Tibial nerve (tissue), 4 donors: ENCODE results near the gene FOXJ3. TPM values are rescaled to one million over a fixed set of nuclear protein-coding genes. Genes with fewer than 3 reads are reported as not detected.

Source experiments
- DNase-seq, 2 donors: peaks; one replicate each; pipeline ENCODE4 v3.0.0-alpha.2; 2019; ENCODE audit warnings: low spot score in 2 of 2
- H3K27ac ChIP-seq, 4 donors: fragments of 200-600 bp; sonication (generic) in 3 of 4; one replicate each; pipeline ENCODE4 v1.5.1; 2017 to 2019; ENCODE audit warnings: mild to moderate bottlenecking in 1 of 4
- H3K27me3 ChIP-seq, 2 donors: fragments of 200-600 bp; sonication (generic) in 1 of 2; one replicate each; pipeline versions ENCODE4 v1.5.1 to v1.6.0; 2017 to 2019
- H3K36me3 ChIP-seq, 3 donors: fragments of 200-600 bp; sonication (generic); one replicate each; pipeline ENCODE4 v1.5.1; 2018 to 2019
- H3K4me1 ChIP-seq, 4 donors: fragments of 200-600 bp; sonication (generic) in 3 of 4; one replicate each; pipeline ENCODE4 v1.5.1; 2017 to 2019
- H3K4me3 ChIP-seq, 4 donors: fragments of 200-600 bp; sonication (generic) in 3 of 4; one replicate each; pipeline ENCODE4 v1.5.1; 2017 to 2019; ENCODE audit warnings: mild to moderate bottlenecking in 1 of 4, moderate library complexity in 1 of 4
- H3K9me3 ChIP-seq, 4 donors: fragments of 200-600 bp; sonication (generic) in 3 of 4; one replicate each; pipeline ENCODE4 v1.5.1; 2017 to 2019
- EP300 ChIP-seq, 2 donors: sonication (generic); formaldehyde crosslinking; IDR thresholded peaks; one replicate each; pipeline ENCODE4 v1.6.1; 2017; ENCODE audit warnings: antibody characterized with exemption in 2 of 2, mild to moderate bottlenecking in 1 of 2
- POLR2A ChIP-seq, 2 donors: fragments of 450-650 bp; IDR thresholded peaks; one replicate each; pipeline ENCODE4 v1.6.1; 2017; ENCODE audit warnings: antibody characterized with exemption in 2 of 2, mild to moderate bottlenecking in 2 of 2, moderate library complexity in 2 of 2
- WGBS, 2 donors: methylation state at CpG; one replicate each; pipeline ENCODE4 v1.1.5; 2018; 5-methylcytosine and 5-hydroxymethylcytosine counted together
- total RNA-seq, 4 donors: library from RNA; depleted of rRNA; stranded (reverse); fragments of >200 nt; gene quantifications; one replicate each; pipeline ENCODE4 v1.1.0, GENCODE V29; 2016
- TF ChIP-seq, protein P1 (sequence below), 5 experiments: fragments of 200-600 bp in 3 of 5; fragments of 450-650 bp in 2 of 5; sonication (generic) in 3 of 5; IDR thresholded peaks; one replicate each; pipeline ENCODE4 v1.5.1; 2016 to 2019; ENCODE audit warnings: antibody characterized with exemption in 5 of 5, mild to moderate bottlenecking in 3 of 5, moderate library complexity in 2 of 5

FOXJ3 gene
- total RNA-seq, 4 donors from 2014 or later = 42.7 to 68.1 (median 64.5) TPM

DNA sequence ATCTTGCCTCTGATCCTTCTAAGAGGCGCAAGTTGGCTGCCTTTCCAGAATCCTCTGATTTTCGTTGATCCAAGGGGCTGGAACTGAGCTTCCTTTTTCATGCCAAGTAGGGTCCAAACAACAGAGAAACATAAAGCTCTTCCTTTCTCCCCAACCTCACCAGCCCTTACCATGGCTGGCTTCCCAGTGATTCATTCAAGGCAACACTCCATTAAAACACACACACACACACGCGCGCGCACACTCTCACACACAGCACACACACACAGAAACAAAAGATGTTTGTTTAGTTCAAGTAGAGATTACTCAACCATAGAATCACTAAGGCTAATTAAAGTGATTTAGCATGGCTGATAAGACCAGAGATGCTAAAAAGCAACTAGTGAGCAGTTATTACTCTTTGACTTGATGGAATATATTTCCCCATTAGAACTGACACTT lies 157.5 kb downstream of the FOXJ3 start:
- WGBS, 2 donors = 45 to 47% methylated on average over 6 of the region's 6 CpGs

DNA sequence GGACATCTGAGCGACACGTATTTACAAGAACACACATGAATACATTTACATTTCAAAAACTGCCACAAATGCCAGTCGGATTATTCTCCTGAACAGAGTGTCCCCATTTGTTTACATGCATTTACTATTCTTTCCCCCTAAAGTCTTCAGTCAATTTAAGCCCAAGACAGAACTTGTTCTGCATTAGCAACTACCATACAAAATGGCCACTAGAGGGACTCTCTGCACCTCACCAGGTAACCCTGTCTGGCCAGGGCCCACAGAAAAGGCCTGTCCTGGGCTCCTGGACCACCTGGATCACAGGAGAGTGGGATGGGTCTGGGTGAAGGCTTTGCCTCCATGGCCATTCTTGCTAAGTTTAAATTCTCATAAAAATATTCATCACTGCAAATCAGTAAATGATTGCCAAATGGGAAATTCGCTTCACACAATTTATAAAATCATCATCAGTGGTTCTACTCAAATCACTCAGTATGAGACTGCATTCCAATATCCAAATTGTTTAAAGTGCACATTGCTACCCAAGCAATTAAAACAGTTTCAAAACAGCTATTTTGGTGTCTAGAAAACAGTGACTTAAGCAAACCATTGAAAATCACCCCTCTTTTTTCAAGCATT lies 158.0 kb downstream of the FOXJ3 start:
- no peak for DNase-seq

More for the DNA sequence above, 157.5 kb downstream of the FOXJ3 start:
- TF ChIP-seq EP300 (IDR thresholded peaks at IDR 0.05) = no peak
- TF ChIP-seq, protein P1, sequence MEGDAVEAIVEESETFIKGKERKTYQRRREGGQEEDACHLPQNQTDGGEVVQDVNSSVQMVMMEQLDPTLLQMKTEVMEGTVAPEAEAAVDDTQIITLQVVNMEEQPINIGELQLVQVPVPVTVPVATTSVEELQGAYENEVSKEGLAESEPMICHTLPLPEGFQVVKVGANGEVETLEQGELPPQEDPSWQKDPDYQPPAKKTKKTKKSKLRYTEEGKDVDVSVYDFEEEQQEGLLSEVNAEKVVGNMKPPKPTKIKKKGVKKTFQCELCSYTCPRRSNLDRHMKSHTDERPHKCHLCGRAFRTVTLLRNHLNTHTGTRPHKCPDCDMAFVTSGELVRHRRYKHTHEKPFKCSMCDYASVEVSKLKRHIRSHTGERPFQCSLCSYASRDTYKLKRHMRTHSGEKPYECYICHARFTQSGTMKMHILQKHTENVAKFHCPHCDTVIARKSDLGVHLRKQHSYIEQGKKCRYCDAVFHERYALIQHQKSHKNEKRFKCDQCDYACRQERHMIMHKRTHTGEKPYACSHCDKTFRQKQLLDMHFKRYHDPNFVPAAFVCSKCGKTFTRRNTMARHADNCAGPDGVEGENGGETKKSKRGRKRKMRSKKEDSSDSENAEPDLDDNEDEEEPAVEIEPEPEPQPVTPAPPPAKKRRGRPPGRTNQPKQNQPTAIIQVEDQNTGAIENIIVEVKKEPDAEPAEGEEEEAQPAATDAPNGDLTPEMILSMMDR (IDR thresholded peaks at IDR 0.05) = no peak
- TF ChIP-seq POLR2A (IDR thresholded peaks at IDR 0.05) = no peak
- Histone ChIP-seq H3K27me3 (no peaks in the 10 kb centered on the region), H3K4me3 (no peak overlapping the region), H3K36me3 (peaks cover 0 to 25% (median 0%) of the 10 kb centered on the region in 3 donors), H3K9me3 (no peaks in the 10 kb centered on the region), H3K4me1 (peaks cover 0 to 68% (median 10%) of the 10 kb centered on the region in 4 donors), H3K27ac (peak overlapping the region in 1 of 4 donors; percentile 25)
- no peak for DNase-seq

DNA sequence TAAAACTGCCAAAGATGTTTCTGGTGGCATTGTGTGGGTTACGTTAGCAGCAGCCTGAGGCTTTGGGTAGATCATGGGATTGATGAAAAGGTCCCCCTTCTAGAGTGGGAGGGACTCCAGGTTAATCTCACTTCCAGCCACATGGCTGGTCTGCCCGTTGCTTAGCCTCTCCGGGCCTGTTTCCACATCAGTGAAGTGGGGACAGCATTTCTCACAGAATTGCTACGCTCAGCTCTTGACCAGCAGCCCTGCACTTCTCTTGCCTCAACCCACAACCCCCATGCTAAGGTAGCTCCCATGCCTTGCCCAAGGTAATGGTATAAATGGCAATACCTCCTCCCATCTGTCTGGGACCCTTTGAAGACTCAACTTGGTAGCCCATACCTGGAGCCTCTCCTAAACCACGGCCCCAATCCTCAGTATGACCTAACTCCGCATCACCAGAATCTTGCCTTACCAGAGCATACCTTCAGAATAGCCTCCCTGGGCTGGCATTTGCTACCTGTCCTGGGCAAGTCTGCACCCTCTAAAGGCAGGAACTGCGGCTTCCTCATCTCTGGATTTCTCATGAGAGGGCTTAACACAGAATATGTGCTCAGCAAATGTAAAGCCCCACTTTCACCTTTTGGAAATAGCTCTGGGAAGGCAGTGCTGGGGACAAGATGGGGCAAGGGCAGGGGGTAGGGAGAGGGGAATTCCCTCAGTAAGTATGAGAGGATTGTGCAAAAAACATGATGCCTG lies 159.6 kb downstream of the FOXJ3 start:
- peaks cover 0 to 7% (median 0%) of the 10 kb centered on the region in 3 donors for H3K36me3 ChIP-seq
- no peaks in the 10 kb centered on the region for H3K9me3 ChIP-seq
- no peaks in the 10 kb centered on the region for H3K27me3 ChIP-seq
- no peak for DNase-seq
- no peak overlapping the region for H3K4me3 ChIP-seq
- peak overlapping the region in 1 of 4 donors; percentile 11 for H3K27ac ChIP-seq
- H3K4me1 ChIP-seq = peaks cover 0 to 75% (median 11%) of the 10 kb centered on the region in 4 donors
- 94 to 97% methylated on average over 7 of the region's 7 CpGs for WGBS, 2 donors
- TF ChIP-seq POLR2A (IDR thresholded peaks at IDR 0.05) (no peak), EP300 (IDR thresholded peaks at IDR 0.05) (no peak)
- TF ChIP-seq, protein P1 (IDR thresholded peaks at IDR 0.05) = no peak

More for the DNA sequence above, 158.0 kb downstream of the FOXJ3 start:
- TF ChIP-seq POLR2A (IDR thresholded peaks at IDR 0.05) (no peak), EP300 (IDR thresholded peaks at IDR 0.05) (no peak)
- TF ChIP-seq, protein P1 (IDR thresholded peaks at IDR 0.05) = peak; percentile 53 to 62 (median 58)
- Histone ChIP-seq H3K27me3 (no peaks in the 10 kb centered on the region), H3K27ac (peak overlapping the region in 1 of 4 donors; percentile 25), H3K4me1 (peaks cover 0 to 73% (median 11%) of the 10 kb centered on the region in 4 donors), H3K36me3 (peaks cover 0 to 22% (median 0%) of the 10 kb centered on the region in 3 donors), H3K4me3 (no peak overlapping the region), H3K9me3 (no peaks in the 10 kb centered on the region)
- 69 to 78% methylated on average over 4 of the region's 4 CpGs for WGBS, 2 donors

DNA sequence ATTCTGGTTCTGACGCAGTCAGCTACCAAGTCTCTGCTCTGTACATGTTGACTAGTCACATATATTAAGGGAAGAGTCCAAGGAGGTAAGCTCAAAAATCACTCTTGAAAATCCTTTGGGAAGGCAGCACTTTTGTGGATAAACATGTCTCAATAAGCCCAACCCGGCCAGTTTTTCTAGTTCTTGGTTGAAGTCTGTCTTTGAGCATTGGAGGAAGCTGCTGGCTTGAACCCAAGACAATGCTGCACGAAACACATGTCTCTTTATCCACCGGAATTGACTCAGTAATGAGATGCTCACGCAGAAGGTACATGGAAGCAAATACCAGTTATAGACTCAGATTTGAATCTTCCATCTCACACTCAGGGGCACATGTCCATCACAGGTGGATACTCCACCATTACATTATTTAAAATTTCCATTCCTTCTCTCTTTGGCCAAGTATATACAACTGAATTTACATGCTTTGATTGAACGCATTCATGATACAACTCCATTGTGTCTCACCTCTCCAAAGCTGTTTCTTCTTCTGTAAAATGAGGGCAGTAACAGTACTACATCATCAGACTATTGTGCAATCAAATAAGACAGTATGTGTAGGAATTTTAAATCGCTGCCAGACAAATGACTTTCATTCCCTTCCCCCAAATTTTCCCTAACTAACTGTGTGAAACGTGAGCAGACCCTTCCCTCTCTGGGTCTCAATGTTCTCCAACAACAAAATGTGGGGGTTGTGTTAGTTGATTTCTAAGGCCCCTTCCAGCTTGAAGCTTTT lies 160.9 kb downstream of the FOXJ3 start:
- TF ChIP-seq, protein P1 (IDR thresholded peaks at IDR 0.05) = no peak
- TF ChIP-seq EP300 (IDR thresholded peaks at IDR 0.05) (no peak), POLR2A (IDR thresholded peaks at IDR 0.05) (no peak)
- Histone ChIP-seq H3K9me3 (no peaks in the 10 kb centered on the region), H3K4me3 (no peak overlapping the region), H3K36me3 (peaks cover 0 to 7% (median 0%) of the 10 kb centered on the region in 3 donors), H3K27me3 (no peaks in the 10 kb centered on the region), H3K4me1 (peaks cover 0 to 63% (median 11%) of the 10 kb centered on the region in 4 donors), H3K27ac (no peak overlapping the region)
- no peak for DNase-seq
- WGBS, 2 donors = 66 to 71% methylated on average over 8 of the region's 8 CpGs
